Stimulated activated CD4-positive, alpha-beta T cell treated with anti-CD3 and anti-CD28 coated beads, Interleukin-1b, Interleukin-23, amount 100 ng/mL, for 48 hours (primary cell): Measurements from ENCODE around the gene MOBP.

Source experiments
- DNase-seq: peaks from one replicate; pipeline ENCODE4 v3.0.0-alpha.2; 2020

The MOBP gene

GRCh38 chr3:39548282-39548681 lies 80.8 kb downstream of the MOBP start:
- no peak for DNase-seq

- no peak for DNase-seq
These were observed 83.0 kb downstream of the MOBP start for GRCh38 chr3:39550354-39551051.
